ENCODE measurements around the gene WWOX.

DNA sequence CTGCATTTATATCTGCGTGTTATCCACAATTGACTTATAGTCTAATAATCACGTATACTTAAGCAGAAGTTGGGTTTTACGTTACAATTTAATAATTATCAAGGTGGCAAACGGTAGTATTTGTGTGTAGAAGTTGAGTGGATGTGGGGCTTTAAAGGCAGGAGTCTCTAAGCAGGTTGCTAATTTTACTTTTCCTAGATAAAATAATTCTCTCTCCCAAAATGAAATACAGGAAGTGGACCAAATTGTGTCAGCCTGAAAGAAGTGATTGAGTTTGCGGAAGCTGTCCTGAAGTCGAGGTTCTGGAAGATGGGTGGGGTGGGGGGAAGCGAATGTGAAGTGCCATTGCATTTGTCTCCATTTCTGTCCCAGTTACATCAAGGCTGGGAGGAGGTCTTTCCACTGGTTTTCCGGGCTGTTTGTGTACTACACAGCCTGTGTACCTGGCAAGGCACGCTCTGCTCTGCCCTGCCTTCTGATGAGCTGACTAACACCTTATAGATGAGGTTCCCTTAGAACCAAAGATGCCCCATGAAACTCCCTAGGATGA lies 385.1 kb downstream of the WWOX start:
- TF ChIP-seq POLR2A (IDR thresholded peaks at IDR 0.05; ENCODE audit: low read length) (no peak), GATA1 (IDR thresholded peaks at IDR 0.05; ENCODE audit: low read depth, low read length) (no peak)
